Measurements from ENCODE around the gene SPECC1. TPM values are rescaled to one million over a fixed set of nuclear protein-coding genes. Genes with fewer than 3 reads are reported as not detected.

The SPECC1 gene
- total RNA-seq, 1 experiment from 2014 or later = 103 TPM

DNA sequence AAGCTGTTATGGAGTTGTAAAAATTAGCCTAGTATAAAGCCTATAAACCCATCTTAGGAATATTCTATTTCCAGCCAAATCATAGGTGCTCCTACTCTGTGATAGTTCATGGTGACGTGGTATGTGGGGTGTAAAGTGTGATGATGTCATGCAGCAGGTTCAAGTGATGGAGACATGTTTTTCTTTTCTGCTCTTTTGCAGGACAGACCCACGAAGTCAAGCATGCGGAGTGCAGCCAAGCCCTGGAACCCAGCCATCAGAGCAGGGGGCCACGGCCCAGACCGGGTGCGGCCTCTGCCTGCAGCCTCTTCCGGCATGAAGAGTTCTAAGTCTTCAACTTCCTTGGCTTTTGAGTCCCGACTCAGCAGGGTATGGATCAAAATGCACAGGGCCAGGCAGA lies 87.3 kb downstream of the SPECC1 start (continued):
- TF ChIP-seq, protein P1, sequence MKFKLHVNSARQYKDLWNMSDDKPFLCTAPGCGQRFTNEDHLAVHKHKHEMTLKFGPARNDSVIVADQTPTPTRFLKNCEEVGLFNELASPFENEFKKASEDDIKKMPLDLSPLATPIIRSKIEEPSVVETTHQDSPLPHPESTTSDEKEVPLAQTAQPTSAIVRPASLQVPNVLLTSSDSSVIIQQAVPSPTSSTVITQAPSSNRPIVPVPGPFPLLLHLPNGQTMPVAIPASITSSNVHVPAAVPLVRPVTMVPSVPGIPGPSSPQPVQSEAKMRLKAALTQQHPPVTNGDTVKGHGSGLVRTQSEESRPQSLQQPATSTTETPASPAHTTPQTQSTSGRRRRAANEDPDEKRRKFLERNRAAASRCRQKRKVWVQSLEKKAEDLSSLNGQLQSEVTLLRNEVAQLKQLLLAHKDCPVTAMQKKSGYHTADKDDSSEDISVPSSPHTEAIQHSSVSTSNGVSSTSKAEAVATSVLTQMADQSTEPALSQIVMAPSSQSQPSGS (CRISPR knock-in tag; IDR thresholded peaks at IDR 0.05; ENCODE audit: borderline replicate concordance, low read depth) = no peak
- TF ChIP-seq GRHL2 (CRISPR knock-in tag; IDR thresholded peaks at IDR 0.05; ENCODE audit: insufficient replicate concordance, severe bottlenecking) (no peak), ETV6 (CRISPR knock-in tag; IDR thresholded peaks at IDR 0.05) (no peak), ZNF138 (CRISPR knock-in tag; conservative IDR thresholded peaks at IDR 0.05) (no peak), ZNF416 (CRISPR knock-in tag; IDR thresholded peaks at IDR 0.05) (no peak)

DNA sequence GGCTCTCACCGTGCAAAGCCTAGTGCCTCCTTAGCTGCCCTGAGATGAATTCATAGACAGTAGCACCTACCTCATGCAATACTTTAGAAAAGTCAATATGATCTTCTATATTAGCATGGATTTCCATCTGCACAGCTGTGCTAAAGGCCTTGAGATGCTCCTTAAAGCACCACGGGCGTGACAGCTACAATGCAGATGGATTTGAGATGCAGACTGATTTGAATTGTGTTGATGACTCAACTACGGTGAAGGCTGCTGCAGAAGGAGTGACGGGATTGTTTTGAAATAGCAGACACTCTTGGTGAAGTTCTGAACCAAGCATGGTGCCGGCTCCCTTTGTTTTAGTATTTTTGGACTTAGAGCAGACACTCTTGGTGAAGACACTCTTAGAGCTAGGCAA lies 88.2 kb downstream of the SPECC1 start:
- no peak for ATAC-seq
- peaks cover 9% of the 10 kb centered on the region for H3K9me3 Mint-ChIP-seq
- TF ChIP-seq NFE2L1 (CRISPR knock-in tag; IDR thresholded peaks at IDR 0.05) (no peak), ELF4 (CRISPR knock-in tag; IDR thresholded peaks at IDR 0.05; ENCODE audit: low read depth) (no peak), CREM (CRISPR knock-in tag; IDR thresholded peaks at IDR 0.05) (no peak), RORB (CRISPR knock-in tag; IDR thresholded peaks at IDR 0.05) (no peak), ZNF416 (CRISPR knock-in tag; IDR thresholded peaks at IDR 0.05) (no peak), NFATC4 (CRISPR knock-in tag; IDR thresholded peaks at IDR 0.05) (no peak), ZNF232 (CRISPR knock-in tag; IDR thresholded peaks at IDR 0.05) (no peak)
- TF ChIP-seq, protein P2, sequence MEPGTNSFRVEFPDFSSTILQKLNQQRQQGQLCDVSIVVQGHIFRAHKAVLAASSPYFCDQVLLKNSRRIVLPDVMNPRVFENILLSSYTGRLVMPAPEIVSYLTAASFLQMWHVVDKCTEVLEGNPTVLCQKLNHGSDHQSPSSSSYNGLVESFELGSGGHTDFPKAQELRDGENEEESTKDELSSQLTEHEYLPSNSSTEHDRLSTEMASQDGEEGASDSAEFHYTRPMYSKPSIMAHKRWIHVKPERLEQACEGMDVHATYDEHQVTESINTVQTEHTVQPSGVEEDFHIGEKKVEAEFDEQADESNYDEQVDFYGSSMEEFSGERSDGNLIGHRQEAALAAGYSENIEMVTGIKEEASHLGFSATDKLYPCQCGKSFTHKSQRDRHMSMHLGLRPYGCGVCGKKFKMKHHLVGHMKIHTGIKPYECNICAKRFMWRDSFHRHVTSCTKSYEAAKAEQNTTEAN (CRISPR knock-in tag; IDR thresholded peaks at IDR 0.05) = no peak
- TF ChIP-seq, protein P3, sequence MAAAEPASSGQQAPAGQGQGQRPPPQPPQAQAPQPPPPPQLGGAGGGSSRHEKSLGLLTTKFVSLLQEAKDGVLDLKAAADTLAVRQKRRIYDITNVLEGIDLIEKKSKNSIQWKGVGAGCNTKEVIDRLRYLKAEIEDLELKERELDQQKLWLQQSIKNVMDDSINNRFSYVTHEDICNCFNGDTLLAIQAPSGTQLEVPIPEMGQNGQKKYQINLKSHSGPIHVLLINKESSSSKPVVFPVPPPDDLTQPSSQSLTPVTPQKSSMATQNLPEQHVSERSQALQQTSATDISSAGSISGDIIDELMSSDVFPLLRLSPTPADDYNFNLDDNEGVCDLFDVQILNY (CRISPR knock-in tag; IDR thresholded peaks at IDR 0.05) = no peak
- TF ChIP-seq, protein P4, sequence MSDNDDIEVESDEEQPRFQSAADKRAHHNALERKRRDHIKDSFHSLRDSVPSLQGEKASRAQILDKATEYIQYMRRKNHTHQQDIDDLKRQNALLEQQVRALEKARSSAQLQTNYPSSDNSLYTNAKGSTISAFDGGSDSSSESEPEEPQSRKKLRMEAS (CRISPR knock-in tag; IDR thresholded peaks at IDR 0.05) = no peak
- TF ChIP-seq, protein P5, sequence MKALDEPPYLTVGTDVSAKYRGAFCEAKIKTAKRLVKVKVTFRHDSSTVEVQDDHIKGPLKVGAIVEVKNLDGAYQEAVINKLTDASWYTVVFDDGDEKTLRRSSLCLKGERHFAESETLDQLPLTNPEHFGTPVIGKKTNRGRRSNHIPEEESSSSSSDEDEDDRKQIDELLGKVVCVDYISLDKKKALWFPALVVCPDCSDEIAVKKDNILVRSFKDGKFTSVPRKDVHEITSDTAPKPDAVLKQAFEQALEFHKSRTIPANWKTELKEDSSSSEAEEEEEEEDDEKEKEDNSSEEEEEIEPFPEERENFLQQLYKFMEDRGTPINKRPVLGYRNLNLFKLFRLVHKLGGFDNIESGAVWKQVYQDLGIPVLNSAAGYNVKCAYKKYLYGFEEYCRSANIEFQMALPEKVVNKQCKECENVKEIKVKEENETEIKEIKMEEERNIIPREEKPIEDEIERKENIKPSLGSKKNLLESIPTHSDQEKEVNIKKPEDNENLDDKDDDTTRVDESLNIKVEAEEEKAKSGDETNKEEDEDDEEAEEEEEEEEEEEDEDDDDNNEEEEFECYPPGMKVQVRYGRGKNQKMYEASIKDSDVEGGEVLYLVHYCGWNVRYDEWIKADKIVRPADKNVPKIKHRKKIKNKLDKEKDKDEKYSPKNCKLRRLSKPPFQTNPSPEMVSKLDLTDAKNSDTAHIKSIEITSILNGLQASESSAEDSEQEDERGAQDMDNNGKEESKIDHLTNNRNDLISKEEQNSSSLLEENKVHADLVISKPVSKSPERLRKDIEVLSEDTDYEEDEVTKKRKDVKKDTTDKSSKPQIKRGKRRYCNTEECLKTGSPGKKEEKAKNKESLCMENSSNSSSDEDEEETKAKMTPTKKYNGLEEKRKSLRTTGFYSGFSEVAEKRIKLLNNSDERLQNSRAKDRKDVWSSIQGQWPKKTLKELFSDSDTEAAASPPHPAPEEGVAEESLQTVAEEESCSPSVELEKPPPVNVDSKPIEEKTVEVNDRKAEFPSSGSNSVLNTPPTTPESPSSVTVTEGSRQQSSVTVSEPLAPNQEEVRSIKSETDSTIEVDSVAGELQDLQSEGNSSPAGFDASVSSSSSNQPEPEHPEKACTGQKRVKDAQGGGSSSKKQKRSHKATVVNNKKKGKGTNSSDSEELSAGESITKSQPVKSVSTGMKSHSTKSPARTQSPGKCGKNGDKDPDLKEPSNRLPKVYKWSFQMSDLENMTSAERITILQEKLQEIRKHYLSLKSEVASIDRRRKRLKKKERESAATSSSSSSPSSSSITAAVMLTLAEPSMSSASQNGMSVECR (CRISPR knock-in tag; IDR thresholded peaks at IDR 0.05; ENCODE audit: borderline replicate concordance) = no peak
- TF ChIP-seq, protein P6, sequence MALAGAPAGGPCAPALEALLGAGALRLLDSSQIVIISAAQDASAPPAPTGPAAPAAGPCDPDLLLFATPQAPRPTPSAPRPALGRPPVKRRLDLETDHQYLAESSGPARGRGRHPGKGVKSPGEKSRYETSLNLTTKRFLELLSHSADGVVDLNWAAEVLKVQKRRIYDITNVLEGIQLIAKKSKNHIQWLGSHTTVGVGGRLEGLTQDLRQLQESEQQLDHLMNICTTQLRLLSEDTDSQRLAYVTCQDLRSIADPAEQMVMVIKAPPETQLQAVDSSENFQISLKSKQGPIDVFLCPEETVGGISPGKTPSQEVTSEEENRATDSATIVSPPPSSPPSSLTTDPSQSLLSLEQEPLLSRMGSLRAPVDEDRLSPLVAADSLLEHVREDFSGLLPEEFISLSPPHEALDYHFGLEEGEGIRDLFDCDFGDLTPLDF (CRISPR knock-in tag; IDR thresholded peaks at IDR 0.05) = no peak
- H3K36me3 Mint-ChIP-seq = peaks cover 3% of the 10 kb centered on the region; the same call in 1 of the 2 replicates
- no peak for DNase-seq (ENCODE audit: low spot score)
- ChIA-PET CTCF (no interaction called here), POLR2A (no interaction called here)
- peaks cover 38% of the 10 kb centered on the region for H3K4me1 Mint-ChIP-seq
- H3K4me3 Mint-ChIP-seq = no peak overlapping the region
- H3K27me3 Mint-ChIP-seq (ENCODE audit: low read depth) = no peaks in the 10 kb centered on the region; the same call in 1 of the 2 replicates
- no peak overlapping the region for H3K27ac Mint-ChIP-seq
